Measurements from ENCODE around the gene AMT. TPM values are rescaled to one million over a fixed set of nuclear protein-coding genes. Genes with fewer than 3 reads are reported as not detected.

The AMT gene
- total and polyA plus RNA-seq, 2 experiments from 2014 or later, result 32.8 to 35.6 TPM

DNA sequence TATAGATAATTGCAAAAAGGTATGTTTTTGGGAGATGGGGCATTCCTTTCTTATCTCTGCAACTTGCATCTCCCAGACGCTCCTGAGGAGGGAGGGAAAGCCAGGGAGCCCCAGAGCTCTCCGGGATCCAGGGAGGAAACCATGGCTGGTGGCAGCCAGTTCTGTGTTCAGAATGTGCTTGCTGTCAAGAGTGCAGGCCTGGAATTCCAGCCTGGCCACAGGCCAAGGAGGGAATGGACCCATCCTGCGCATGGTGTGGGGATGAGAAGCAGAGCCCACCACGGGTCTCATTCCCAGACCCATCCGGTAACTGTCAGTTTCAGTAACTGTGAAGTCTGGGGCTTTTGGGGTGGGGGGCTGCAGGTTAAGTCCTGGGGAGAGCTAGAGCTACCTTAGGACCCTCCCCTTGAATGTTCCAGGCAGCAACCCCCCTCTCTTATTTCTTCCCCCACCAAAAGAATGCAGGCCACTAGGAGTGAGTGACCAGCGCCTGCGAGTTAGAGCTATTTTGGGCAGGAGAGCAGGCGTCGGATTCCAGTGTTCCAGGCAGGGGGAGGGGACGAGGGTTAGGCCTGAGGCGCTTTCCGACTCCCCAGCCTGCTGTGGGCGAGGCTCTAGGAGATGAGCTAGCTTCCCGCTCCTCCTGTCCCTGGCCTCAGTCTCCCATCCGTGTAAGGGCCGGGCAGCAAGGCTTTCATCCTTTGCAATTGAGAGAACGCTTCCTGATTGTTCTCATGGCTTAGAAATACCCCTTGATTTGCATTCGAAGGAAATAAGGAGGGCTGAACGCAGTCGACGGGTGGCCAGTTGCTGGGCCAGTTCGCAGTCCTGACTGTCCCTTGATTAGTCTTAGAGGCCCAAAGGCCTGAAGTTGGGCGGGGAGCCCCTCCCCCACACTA is 47.0 kb upstream of the AMT start:
- Mint-ChIP-seq H3K27me3 (ENCODE audit: insufficient read depth, low read depth, poor library complexity) (peaks cover 22% of the 10 kb centered on the region), H3K36me3 (ENCODE audit: low read depth) (peaks cover 26% of the 10 kb centered on the region), H3K9me3 (no peaks in the 10 kb centered on the region), H3K27ac (peak overlapping the region; percentile 99), H3K4me1 (peaks cover 24% of the 10 kb centered on the region), H3K4me3 (peak overlapping the region; percentile 81)
- Histone ChIP-seq H3K4me2 (peak overlapping the region; percentile 80), H3K79me2 (replicated peaks; ENCODE audit: insufficient read depth) (peaks cover 38% of the 10 kb centered on the region), H3K4me3 (peak overlapping the region; percentile 57), H3F3A (replicated peaks; ENCODE audit: low read depth) (peaks cover 14% of the 10 kb centered on the region), H2AFZ (0 out of 2 replicates have a peak overlapping the region, but pooled peaks have one; percentile 9), H3K27ac (ENCODE audit: low read depth) (peak overlapping the region; percentile 99), H3K27me3 (ENCODE audit: insufficient read depth) (no peaks in the 10 kb centered on the region), H3K9me2 (ENCODE audit: insufficient read depth) (no peaks in the 10 kb centered on the region), H4K20me1 (replicated peaks; ENCODE audit: insufficient read depth) (peaks cover 4% of the 10 kb centered on the region; the same call in 1 of the 2 replicates), H3K4me1 (ENCODE audit: insufficient read depth) (peaks cover 25% of the 10 kb centered on the region), H3K36me3 (ENCODE audit: insufficient read depth) (no peaks in the 10 kb centered on the region)
- ATAC-seq, result peak; percentile 50
- peak; percentile 94 for DNase-seq (ENCODE audit: low spot score)
- TF ChIP-seq, protein P1, sequence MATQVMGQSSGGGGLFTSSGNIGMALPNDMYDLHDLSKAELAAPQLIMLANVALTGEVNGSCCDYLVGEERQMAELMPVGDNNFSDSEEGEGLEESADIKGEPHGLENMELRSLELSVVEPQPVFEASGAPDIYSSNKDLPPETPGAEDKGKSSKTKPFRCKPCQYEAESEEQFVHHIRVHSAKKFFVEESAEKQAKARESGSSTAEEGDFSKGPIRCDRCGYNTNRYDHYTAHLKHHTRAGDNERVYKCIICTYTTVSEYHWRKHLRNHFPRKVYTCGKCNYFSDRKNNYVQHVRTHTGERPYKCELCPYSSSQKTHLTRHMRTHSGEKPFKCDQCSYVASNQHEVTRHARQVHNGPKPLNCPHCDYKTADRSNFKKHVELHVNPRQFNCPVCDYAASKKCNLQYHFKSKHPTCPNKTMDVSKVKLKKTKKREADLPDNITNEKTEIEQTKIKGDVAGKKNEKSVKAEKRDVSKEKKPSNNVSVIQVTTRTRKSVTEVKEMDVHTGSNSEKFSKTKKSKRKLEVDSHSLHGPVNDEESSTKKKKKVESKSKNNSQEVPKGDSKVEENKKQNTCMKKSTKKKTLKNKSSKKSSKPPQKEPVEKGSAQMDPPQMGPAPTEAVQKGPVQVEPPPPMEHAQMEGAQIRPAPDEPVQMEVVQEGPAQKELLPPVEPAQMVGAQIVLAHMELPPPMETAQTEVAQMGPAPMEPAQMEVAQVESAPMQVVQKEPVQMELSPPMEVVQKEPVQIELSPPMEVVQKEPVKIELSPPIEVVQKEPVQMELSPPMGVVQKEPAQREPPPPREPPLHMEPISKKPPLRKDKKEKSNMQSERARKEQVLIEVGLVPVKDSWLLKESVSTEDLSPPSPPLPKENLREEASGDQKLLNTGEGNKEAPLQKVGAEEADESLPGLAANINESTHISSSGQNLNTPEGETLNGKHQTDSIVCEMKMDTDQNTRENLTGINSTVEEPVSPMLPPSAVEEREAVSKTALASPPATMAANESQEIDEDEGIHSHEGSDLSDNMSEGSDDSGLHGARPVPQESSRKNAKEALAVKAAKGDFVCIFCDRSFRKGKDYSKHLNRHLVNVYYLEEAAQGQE (IDR thresholded peaks at IDR 0.05; ENCODE audit: unreplicated experiment), result no peak
- TF ChIP-seq JUNB (IDR thresholded peaks at IDR 0.05; ENCODE audit: unreplicated experiment) (no peak), EZH2phosphoT487 (IDR thresholded peaks at IDR 0.05; ENCODE audit: unreplicated experiment) (no peak), STAT1 (IDR thresholded peaks at IDR 0.05; ENCODE audit: unreplicated experiment) (no peak), POLR2AphosphoS5 (IDR thresholded peaks at IDR 0.05; ENCODE audit: low read depth) (no peak), ZNF114 (CRISPR knock-in tag; IDR thresholded peaks at IDR 0.05) (no peak)
- TF ChIP-seq, protein P2, sequence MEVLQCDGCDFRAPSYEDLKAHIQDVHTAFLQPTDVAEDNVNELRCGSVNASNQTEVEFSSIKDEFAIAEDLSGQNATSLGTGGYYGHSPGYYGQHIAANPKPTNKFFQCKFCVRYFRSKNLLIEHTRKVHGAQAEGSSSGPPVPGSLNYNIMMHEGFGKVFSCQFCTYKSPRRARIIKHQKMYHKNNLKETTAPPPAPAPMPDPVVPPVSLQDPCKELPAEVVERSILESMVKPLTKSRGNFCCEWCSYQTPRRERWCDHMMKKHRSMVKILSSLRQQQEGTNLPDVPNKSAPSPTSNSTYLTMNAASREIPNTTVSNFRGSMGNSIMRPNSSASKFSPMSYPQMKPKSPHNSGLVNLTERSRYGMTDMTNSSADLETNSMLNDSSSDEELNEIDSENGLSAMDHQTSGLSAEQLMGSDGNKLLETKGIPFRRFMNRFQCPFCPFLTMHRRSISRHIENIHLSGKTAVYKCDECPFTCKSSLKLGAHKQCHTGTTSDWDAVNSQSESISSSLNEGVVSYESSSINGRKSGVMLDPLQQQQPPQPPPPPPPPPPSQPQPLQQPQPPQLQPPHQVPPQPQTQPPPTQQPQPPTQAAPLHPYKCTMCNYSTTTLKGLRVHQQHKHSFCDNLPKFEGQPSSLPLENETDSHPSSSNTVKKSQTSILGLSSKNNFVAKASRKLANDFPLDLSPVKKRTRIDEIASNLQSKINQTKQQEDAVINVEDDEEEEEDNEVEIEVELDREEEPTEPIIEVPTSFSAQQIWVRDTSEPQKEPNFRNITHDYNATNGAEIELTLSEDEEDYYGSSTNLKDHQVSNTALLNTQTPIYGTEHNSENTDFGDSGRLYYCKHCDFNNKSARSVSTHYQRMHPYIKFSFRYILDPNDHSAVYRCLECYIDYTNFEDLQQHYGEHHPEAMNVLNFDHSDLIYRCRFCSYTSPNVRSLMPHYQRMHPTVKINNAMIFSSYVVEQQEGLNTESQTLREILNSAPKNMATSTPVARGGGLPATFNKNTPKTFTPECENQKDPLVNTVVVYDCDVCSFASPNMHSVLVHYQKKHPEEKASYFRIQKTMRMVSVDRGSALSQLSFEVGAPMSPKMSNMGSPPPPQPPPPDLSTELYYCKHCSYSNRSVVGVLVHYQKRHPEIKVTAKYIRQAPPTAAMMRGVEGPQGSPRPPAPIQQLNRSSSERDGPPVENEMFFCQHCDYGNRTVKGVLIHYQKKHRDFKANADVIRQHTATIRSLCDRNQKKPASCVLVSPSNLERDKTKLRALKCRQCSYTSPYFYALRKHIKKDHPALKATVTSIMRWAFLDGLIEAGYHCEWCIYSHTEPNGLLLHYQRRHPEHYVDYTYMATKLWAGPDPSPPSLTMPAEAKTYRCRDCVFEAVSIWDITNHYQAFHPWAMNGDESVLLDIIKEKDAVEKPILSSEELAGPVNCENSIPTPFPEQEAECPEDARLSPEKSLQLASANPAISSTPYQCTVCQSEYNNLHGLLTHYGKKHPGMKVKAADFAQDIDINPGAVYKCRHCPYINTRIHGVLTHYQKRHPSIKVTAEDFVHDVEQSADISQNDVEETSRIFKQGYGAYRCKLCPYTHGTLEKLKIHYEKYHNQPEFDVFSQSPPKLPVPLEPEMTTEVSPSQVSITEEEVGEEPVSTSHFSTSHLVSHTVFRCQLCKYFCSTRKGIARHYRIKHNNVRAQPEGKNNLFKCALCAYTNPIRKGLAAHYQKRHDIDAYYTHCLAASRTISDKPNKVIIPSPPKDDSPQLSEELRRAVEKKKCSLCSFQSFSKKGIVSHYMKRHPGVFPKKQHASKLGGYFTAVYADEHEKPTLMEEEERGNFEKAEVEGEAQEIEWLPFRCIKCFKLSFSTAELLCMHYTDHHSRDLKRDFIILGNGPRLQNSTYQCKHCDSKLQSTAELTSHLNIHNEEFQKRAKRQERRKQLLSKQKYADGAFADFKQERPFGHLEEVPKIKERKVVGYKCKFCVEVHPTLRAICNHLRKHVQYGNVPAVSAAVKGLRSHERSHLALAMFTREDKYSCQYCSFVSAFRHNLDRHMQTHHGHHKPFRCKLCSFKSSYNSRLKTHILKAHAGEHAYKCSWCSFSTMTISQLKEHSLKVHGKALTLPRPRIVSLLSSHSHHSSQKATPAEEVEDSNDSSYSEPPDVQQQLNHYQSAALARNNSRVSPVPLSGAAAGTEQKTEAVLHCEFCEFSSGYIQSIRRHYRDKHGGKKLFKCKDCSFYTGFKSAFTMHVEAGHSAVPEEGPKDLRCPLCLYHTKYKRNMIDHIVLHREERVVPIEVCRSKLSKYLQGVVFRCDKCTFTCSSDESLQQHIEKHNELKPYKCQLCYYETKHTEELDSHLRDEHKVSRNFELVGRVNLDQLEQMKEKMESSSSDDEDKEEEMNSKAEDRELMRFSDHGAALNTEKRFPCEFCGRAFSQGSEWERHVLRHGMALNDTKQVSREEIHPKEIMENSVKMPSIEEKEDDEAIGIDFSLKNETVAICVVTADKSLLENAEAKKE (CRISPR knock-in tag; IDR thresholded peaks at IDR 0.05), result no peak
- TF ChIP-seq, protein P3, sequence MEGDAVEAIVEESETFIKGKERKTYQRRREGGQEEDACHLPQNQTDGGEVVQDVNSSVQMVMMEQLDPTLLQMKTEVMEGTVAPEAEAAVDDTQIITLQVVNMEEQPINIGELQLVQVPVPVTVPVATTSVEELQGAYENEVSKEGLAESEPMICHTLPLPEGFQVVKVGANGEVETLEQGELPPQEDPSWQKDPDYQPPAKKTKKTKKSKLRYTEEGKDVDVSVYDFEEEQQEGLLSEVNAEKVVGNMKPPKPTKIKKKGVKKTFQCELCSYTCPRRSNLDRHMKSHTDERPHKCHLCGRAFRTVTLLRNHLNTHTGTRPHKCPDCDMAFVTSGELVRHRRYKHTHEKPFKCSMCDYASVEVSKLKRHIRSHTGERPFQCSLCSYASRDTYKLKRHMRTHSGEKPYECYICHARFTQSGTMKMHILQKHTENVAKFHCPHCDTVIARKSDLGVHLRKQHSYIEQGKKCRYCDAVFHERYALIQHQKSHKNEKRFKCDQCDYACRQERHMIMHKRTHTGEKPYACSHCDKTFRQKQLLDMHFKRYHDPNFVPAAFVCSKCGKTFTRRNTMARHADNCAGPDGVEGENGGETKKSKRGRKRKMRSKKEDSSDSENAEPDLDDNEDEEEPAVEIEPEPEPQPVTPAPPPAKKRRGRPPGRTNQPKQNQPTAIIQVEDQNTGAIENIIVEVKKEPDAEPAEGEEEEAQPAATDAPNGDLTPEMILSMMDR (conservative IDR thresholded peaks at IDR 0.05; ENCODE audit: low read depth in 2 of 2), result no peak
- TF ChIP-seq, protein P4, sequence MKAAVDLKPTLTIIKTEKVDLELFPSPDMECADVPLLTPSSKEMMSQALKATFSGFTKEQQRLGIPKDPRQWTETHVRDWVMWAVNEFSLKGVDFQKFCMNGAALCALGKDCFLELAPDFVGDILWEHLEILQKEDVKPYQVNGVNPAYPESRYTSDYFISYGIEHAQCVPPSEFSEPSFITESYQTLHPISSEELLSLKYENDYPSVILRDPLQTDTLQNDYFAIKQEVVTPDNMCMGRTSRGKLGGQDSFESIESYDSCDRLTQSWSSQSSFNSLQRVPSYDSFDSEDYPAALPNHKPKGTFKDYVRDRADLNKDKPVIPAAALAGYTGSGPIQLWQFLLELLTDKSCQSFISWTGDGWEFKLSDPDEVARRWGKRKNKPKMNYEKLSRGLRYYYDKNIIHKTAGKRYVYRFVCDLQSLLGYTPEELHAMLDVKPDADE (IDR thresholded peaks at IDR 0.05), result no peak

Data from GM23338 (cell line).